WTC11 (cell line): ENCODE data around the gene ROBO1.
"Not testable (repeated sequence)": the region's sequence is repeated elsewhere in the genome, so short reads cannot be mapped to it uniquely, and the experiment has no call there.

ENCODE experiments used
- CTCF ChIP-seq: fragments of 200-600 bp; IDR thresholded peaks from 2 replicates; pipeline ENCODE4 v1.8.0; 2022; ENCODE audit warnings: antibody characterized with exemption
- NR2C2 ChIP-seq: sonication (generic); formaldehyde crosslinking; IDR thresholded peaks from 2 replicates; pipeline ENCODE4 v1.8.0; 2022; ENCODE audit warnings: mild to moderate bottlenecking, missing genetic modification reagents
- USF1 ChIP-seq: sonication (generic); formaldehyde crosslinking; IDR thresholded peaks from 2 replicates; pipeline ENCODE4 v1.8.0; 2022; ENCODE audit warnings: mild to moderate bottlenecking, missing genetic modification reagents

GRCh38 chr3:79325833-79326383 lies 441.9 kb downstream of the ROBO1 start:
- not testable (repeated sequence) for TF ChIP-seq CTCF, NR2C2, USF1
